Glutamatergic neuron (in vitro differentiated cells): Measurements from ENCODE around the gene TFRC. TPM values are rescaled to one million over a fixed set of nuclear protein-coding genes. Genes with fewer than 3 reads are reported as not detected.

Experiments
- DNase-seq: peaks from one replicate; pipeline ENCODE4 v3.0.0; 2022
- H3K27ac Mint-ChIP-seq: one replicate; pipeline ENCODE4 v1.8.0; 2020; ENCODE audit warnings: mild to moderate bottlenecking, mixed read lengths, inconsistent platforms; ENCODE audit not compliant: unreplicated experiment
- H3K27me3 Mint-ChIP-seq: one replicate; pipeline ENCODE4 v1.8.0; 2020; ENCODE audit warnings: mild to moderate bottlenecking, moderate library complexity, mixed read lengths, inconsistent platforms; ENCODE audit not compliant: unreplicated experiment
- H3K36me3 Mint-ChIP-seq: one replicate; pipeline ENCODE4 v1.8.0; 2020; ENCODE audit warnings: mild to moderate bottlenecking, mixed read lengths, inconsistent platforms; ENCODE audit not compliant: unreplicated experiment
- H3K4me1 Mint-ChIP-seq: one replicate; pipeline ENCODE4 v1.8.0; 2020; ENCODE audit warnings: mild to moderate bottlenecking, low read depth, mixed read lengths, inconsistent platforms; ENCODE audit not compliant: unreplicated experiment
- H3K4me3 Mint-ChIP-seq: one replicate; pipeline ENCODE4 v1.8.0; 2020; ENCODE audit warnings: mild to moderate bottlenecking, mixed read lengths, inconsistent platforms; ENCODE audit not compliant: unreplicated experiment
- H3K9me3 Mint-ChIP-seq: one replicate; pipeline ENCODE4 v1.8.0; 2020; ENCODE audit warnings: mild to moderate bottlenecking, moderate library complexity, mixed read lengths, inconsistent platforms; ENCODE audit not compliant: unreplicated experiment
- CTCF ChIP-seq: fragments of 200-600 bp; sonication (generic); IDR thresholded peaks from one replicate; pipeline ENCODE4 v1.5.0; 2021; ENCODE audit not compliant: partially characterized antibody, unreplicated experiment
- total RNA-seq: library from RNA; stranded (reverse); fragmentation: NEBNext Ultra II Directional; extraction: Animal tissue kit (Norgen Biotek cat#: 25700); gene quantifications from one replicate; pipeline ENCODE4 v1.2.1, GENCODE V29; 2021; ENCODE audit not compliant: unreplicated experiment

The TFRC gene
- total RNA-seq, 1 donor from 2014 or later = 35.8 TPM

- no peaks in the 10 kb centered on the region for H3K4me1 Mint-ChIP-seq
- no peak for TF ChIP-seq CTCF
- H3K27me3 Mint-ChIP-seq = peaks cover 2% of the 10 kb centered on the region
- H3K4me3 Mint-ChIP-seq = no peak overlapping the region
- no peak overlapping the region for H3K27ac Mint-ChIP-seq
- H3K36me3 Mint-ChIP-seq = no peaks in the 10 kb centered on the region
- no peak for DNase-seq
- peaks cover 2% of the 10 kb centered on the region for H3K9me3 Mint-ChIP-seq
Measured at GRCh38 chr3:196048922-196049598, 32.8 kb downstream of the TFRC start.

DNA sequence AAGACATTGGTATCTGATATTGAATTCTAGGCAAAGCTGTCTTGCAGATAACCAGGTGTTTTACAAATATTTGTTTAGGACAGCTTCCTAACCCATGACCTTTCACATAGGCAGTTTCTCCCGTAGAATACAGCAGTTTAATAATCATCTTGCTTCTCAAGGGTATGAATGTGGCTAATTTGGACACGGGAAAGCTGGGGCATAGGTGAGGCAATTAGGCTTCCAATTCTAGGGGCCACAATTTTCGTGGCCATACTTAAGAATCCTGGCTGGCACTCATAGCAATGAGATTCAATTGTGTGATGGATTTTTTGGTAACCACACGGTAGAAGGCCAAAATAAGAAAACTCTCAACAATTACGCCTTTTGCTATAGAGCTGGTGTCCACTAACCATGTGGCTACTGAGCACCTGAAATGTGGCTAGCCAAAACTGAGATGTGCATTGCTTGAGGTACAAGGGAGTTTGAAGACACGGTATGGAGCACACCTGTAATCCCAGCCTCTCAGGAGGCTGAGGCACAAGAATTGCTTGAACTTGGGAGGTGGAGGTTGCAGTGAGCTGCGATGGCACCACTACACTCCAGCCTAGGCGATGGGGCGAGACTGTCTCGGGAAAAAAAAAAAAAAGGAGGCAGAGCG is 34.4 kb downstream of the TFRC start:
- H3K4me3 Mint-ChIP-seq = no peak overlapping the region
- peaks cover 2% of the 10 kb centered on the region for H3K27me3 Mint-ChIP-seq
- TF ChIP-seq CTCF = no peak
- H3K36me3 Mint-ChIP-seq = peaks cover under 1% of the 10 kb centered on the region
- H3K9me3 Mint-ChIP-seq = peaks cover 2% of the 10 kb centered on the region
- DNase-seq = no peak
- H3K4me1 Mint-ChIP-seq = no peaks in the 10 kb centered on the region
- no peak overlapping the region for H3K27ac Mint-ChIP-seq

- DNase-seq = no peak
- H3K27me3 Mint-ChIP-seq = peaks cover 2% of the 10 kb centered on the region
- H3K4me1 Mint-ChIP-seq = no peaks in the 10 kb centered on the region
- H3K27ac Mint-ChIP-seq = no peak overlapping the region
- no peak for TF ChIP-seq CTCF
- no peak overlapping the region for H3K4me3 Mint-ChIP-seq
- peaks cover 4% of the 10 kb centered on the region for H3K9me3 Mint-ChIP-seq
- peaks cover 8% of the 10 kb centered on the region for H3K36me3 Mint-ChIP-seq
Measured at GRCh38 chr3:196044513-196044912, 37.4 kb downstream of the TFRC start.

- peaks cover 8% of the 10 kb centered on the region for H3K36me3 Mint-ChIP-seq
Measured at GRCh38 chr3:196042673-196043072, 39.2 kb downstream of the TFRC start.

More at GRCh38 chr3:196042673-196043072, 39.2 kb downstream of the TFRC start:
- Mint-ChIP-seq H3K27me3 (peaks cover 2% of the 10 kb centered on the region), H3K4me1 (no peaks in the 10 kb centered on the region), H3K4me3 (no peak overlapping the region), H3K27ac (no peak overlapping the region), H3K9me3 (peaks cover 4% of the 10 kb centered on the region)
- DNase-seq = no peak
- TF ChIP-seq CTCF = no peak
